Muscle layer of colon (tissue), 2 donors: Measurements from ENCODE around the gene SLU7.
"Not testable (repeated sequence)": the region's sequence is repeated elsewhere in the genome, so short reads cannot be mapped to it uniquely, and the experiment has no call there.

ENCODE experiments used
- H3K27ac ChIP-seq: one replicate; pipeline ENCODE4 v1.7.0; 2013; ENCODE audit warnings: low read depth, mild to moderate bottlenecking, low read length, moderate library complexity
- H3K27me3 ChIP-seq, 2 donors: one replicate each; pipeline ENCODE4 v1.7.0; 2013; ENCODE audit warnings: low read length in 2 of 2, mild to moderate bottlenecking in 2 of 2; ENCODE audit not compliant: insufficient read depth in 2 of 2, control insufficient read depth in 1 of 2
- H3K36me3 ChIP-seq: one replicate; pipeline ENCODE4 v1.7.0; 2013; ENCODE audit warnings: mild to moderate bottlenecking, low read length; ENCODE audit not compliant: insufficient read depth
- H3K4me1 ChIP-seq: one replicate; pipeline ENCODE4 v1.7.0; 2013; ENCODE audit warnings: mild to moderate bottlenecking, low read length; ENCODE audit not compliant: insufficient read depth
- H3K4me3 ChIP-seq, 2 donors: one replicate each; pipeline ENCODE4 v1.7.0; 2013; ENCODE audit warnings: low read length in 2 of 2, low read depth in 1 of 2, mild to moderate bottlenecking in 1 of 2, moderate library complexity in 1 of 2
- H3K9ac ChIP-seq: one replicate; pipeline ENCODE4 v1.7.0; 2013; ENCODE audit warnings: low read length
- H3K9me3 ChIP-seq: one replicate; pipeline ENCODE4 v1.7.0; 2013; ENCODE audit warnings: mild to moderate bottlenecking, low read length
- donor health status: abdominal sarcoma.
- donor health status: Adenocarcinoma of cecum.

Gene SLU7

GRCh38 chr5:160448886-160449285 is 30.0 kb upstream of the SLU7 start:
- Histone ChIP-seq H3K9me3 (no peaks in the 10 kb centered on the region), H3K9ac (no peak overlapping the region)

GRCh38 chr5:160445751-160446150 is 26.9 kb upstream of the SLU7 start:
- Histone ChIP-seq H3K4me1 (no peaks in the 10 kb centered on the region), H3K36me3 (no peaks in the 10 kb centered on the region), H3K27me3 (no peaks in the 10 kb centered on the region), H3K27ac (no peak overlapping the region), H3K4me3 (no peak overlapping the region), H3K9me3 (no peaks in the 10 kb centered on the region), H3K9ac (no peak overlapping the region)

More at GRCh38 chr5:160448886-160449285, 30.0 kb upstream of the SLU7 start:
- H3K36me3 ChIP-seq, result no peaks in the 10 kb centered on the region
- H3K4me1 ChIP-seq, result no peaks in the 10 kb centered on the region
- no peaks in the 10 kb centered on the region for H3K27me3 ChIP-seq
- H3K4me3 ChIP-seq, result no peak overlapping the region
- H3K27ac ChIP-seq, result no peak overlapping the region

GRCh38 chr5:160445132-160445531 is 26.3 kb upstream of the SLU7 start:
- Histone ChIP-seq H3K9ac (no peak overlapping the region), H3K36me3 (no peaks in the 10 kb centered on the region), H3K9me3 (no peaks in the 10 kb centered on the region), H3K27me3 (no peaks in the 10 kb centered on the region), H3K4me1 (no peaks in the 10 kb centered on the region), H3K27ac (no peak overlapping the region), H3K4me3 (no peak overlapping the region)

- no peaks in the 10 kb centered on the region for H3K9me3 ChIP-seq
- H3K4me3 ChIP-seq, result no peak overlapping the region
- no peak overlapping the region for H3K9ac ChIP-seq
- no peaks in the 10 kb centered on the region for H3K27me3 ChIP-seq
- no peaks in the 10 kb centered on the region for H3K36me3 ChIP-seq
- H3K27ac ChIP-seq, result no peak overlapping the region
- H3K4me1 ChIP-seq, result no peaks in the 10 kb centered on the region
Observed at GRCh38 chr5:160444407-160444806, 25.5 kb upstream of the SLU7 start.

GRCh38 chr5:160442824-160443431 is 24.0 kb upstream of the SLU7 start:
- H3K27ac ChIP-seq, result no peak overlapping the region
- H3K9ac ChIP-seq, result no peak overlapping the region
- no peaks in the 10 kb centered on the region for H3K9me3 ChIP-seq
- H3K27me3 ChIP-seq, result no peaks in the 10 kb centered on the region
- H3K36me3 ChIP-seq, result no peaks in the 10 kb centered on the region
- H3K4me3 ChIP-seq, result no peak overlapping the region
- H3K4me1 ChIP-seq, result peaks cover 6% of the 10 kb centered on the region

- peaks cover 6% of the 10 kb centered on the region for H3K4me1 ChIP-seq
- no peak overlapping the region for H3K27ac ChIP-seq
- no peak overlapping the region for H3K4me3 ChIP-seq
- H3K9ac ChIP-seq, result no peak overlapping the region
- no peaks in the 10 kb centered on the region for H3K36me3 ChIP-seq
- H3K27me3 ChIP-seq, result no peaks in the 10 kb centered on the region
- no peaks in the 10 kb centered on the region for H3K9me3 ChIP-seq
Observed at GRCh38 chr5:160441311-160441781, 22.5 kb upstream of the SLU7 start.

- Histone ChIP-seq H3K4me1 (peaks cover 6% of the 10 kb centered on the region), H3K9ac (no peak overlapping the region), H3K4me3 (peak overlapping the region; percentile 36 to 86), H3K27me3 (no peaks in the 10 kb centered on the region), H3K36me3 (no peaks in the 10 kb centered on the region), H3K27ac (no peak overlapping the region), H3K9me3 (no peaks in the 10 kb centered on the region)
Observed at GRCh38 chr5:160439205-160439600, 20.3 kb upstream of the SLU7 start.

GRCh38 chr5:160438316-160439204 is 19.7 kb upstream of the SLU7 start:
- Histone ChIP-seq H3K27ac (no peak overlapping the region), H3K27me3 (no peaks in the 10 kb centered on the region)

GRCh38 chr5:160437271-160437670 is 18.4 kb upstream of the SLU7 start:
- Histone ChIP-seq H3K4me3 (no peak overlapping the region), H3K27me3 (no peaks in the 10 kb centered on the region), H3K4me1 (peaks cover 6% of the 10 kb centered on the region), H3K9ac (no peak overlapping the region), H3K27ac (no peak overlapping the region), H3K36me3 (no peaks in the 10 kb centered on the region), H3K9me3 (no peaks in the 10 kb centered on the region)

More at GRCh38 chr5:160438316-160439204, 19.7 kb upstream of the SLU7 start:
- peak overlapping the region; percentile 36 to 86 for H3K4me3 ChIP-seq
- H3K9me3 ChIP-seq, result no peaks in the 10 kb centered on the region
- H3K9ac ChIP-seq, result peak overlapping the region; percentile 17
- no peaks in the 10 kb centered on the region for H3K36me3 ChIP-seq
- H3K4me1 ChIP-seq, result peaks cover 6% of the 10 kb centered on the region

GRCh38 chr5:160436661-160437060 is 17.8 kb upstream of the SLU7 start:
- H3K27me3 ChIP-seq, H3K4me1 ChIP-seq, H3K36me3 ChIP-seq, H3K27ac ChIP-seq, H3K9ac ChIP-seq, H3K4me3 ChIP-seq, H3K9me3 ChIP-seq: not testable (repeated sequence)

- Histone ChIP-seq H3K9me3 (no peaks in the 10 kb centered on the region), H3K27me3 (no peaks in the 10 kb centered on the region), H3K4me1 (peaks cover 6% of the 10 kb centered on the region), H3K27ac (no peak overlapping the region), H3K4me3 (no peak overlapping the region), H3K36me3 (no peaks in the 10 kb centered on the region), H3K9ac (no peak overlapping the region)
Observed at GRCh38 chr5:160436017-160436416, 17.1 kb upstream of the SLU7 start.
